SK-N-MC (cell line): ENCODE measurements around the gene C6orf15.
A peak's percentile ranks its signal among the peaks of the same experiment; 100 is the strongest.

Source experiments
- DNase-seq: peaks from one replicate; pipeline ENCODE4 v3.0.0-alpha.2; 2011; ENCODE audit warnings: low read depth, low spot score
- H3K27ac ChIP-seq: fragments of 200-600 bp; sonication (generic); 2 replicates; pipeline ENCODE4 v1.5.1; 2016; ENCODE audit warnings: mixed run types
- H3K36me3 ChIP-seq: fragments of 200-600 bp; sonication (generic); 2 replicates; pipeline ENCODE4 v1.6.1; 2017; ENCODE audit warnings: antibody characterized with exemption, low read length, mixed read lengths; ENCODE audit not compliant: insufficient read depth
- H3K4me3 ChIP-seq: fragments of 200-600 bp; sonication (generic); 2 replicates; pipeline ENCODE4 v1.5.1; 2016
- H3K9ac ChIP-seq: fragments of 200-600 bp; sonication (generic); 2 replicates; pipeline ENCODE4 v1.8.0; 2017; ENCODE audit warnings: mixed run types, mixed read lengths; ENCODE audit not compliant: insufficient read length
- H3K9me3 ChIP-seq: fragments of 200-600 bp; sonication (generic); 2 replicates; pipeline ENCODE4 v1.6.1; 2017; ENCODE audit warnings: low read depth, mild to moderate bottlenecking, antibody characterized with exemption, low read length, moderate library complexity, mixed read lengths
- EZH2 ChIP-seq: fragments of 200-600 bp; sonication (generic); IDR thresholded peaks from one replicate; pipeline ENCODE4 v1.6.1; 2017; ENCODE audit warnings: antibody characterized with exemption
- FOXP2 ChIP-seq: optimal IDR thresholded peaks from 2 replicates; pipeline ENCODE3; 2011; ENCODE audit warnings: mild to moderate bottlenecking, moderate library complexity; ENCODE audit not compliant: insufficient read depth; ENCODE audit errors: extremely low read length, control extremely low read depth
- POLR2AphosphoS5 ChIP-seq: IDR thresholded peaks from 2 replicates; pipeline ENCODE4 v1.6.1; 2012; ENCODE audit warnings: mild to moderate bottlenecking, low read depth, low read length, borderline replicate concordance

Gene C6orf15

GRCh38 chr6:31112478-31112877 is at the start of gene C6orf15:
Gene C6orf15 (minus strand): TSS chr6:31112575. CDS start chr6:31112555, 20 bp downstream.
- Histone ChIP-seq H3K4me3 (no peak within 1 kb of the TSS), H3K9me3 (no peaks in the 10 kb centered on the region), H3K27ac (no peak within 1 kb of the TSS), H3K9ac (no peak within 1 kb of the TSS), H3K36me3 (no peaks in the 10 kb centered on the region)
- DNase-seq = no peak
- no peak for TF ChIP-seq POLR2AphosphoS5
- TF ChIP-seq EZH2 = no peak
- no peak for TF ChIP-seq FOXP2

- Histone ChIP-seq H3K4me3 (no peak overlapping the region), H3K9me3 (no peaks in the 10 kb centered on the region), H3K27ac (no peak overlapping the region), H3K9ac (no peak overlapping the region), H3K36me3 (peaks cover 9% of the 10 kb centered on the region; the same call in 1 of the 2 replicates)
- TF ChIP-seq EZH2 (no peak), FOXP2 (no peak), POLR2AphosphoS5 (no peak)
- DNase-seq = no peak
These were observed 49.1 kb upstream of the C6orf15 start for GRCh38 chr6:31161216-31162126.

- H3K9ac ChIP-seq = peak overlapping the region; percentile 80
- H3K27ac ChIP-seq = no peak overlapping the region
- TF ChIP-seq EZH2 (no peak), FOXP2 (no peak), POLR2AphosphoS5 (no peak)
- peak overlapping the region; percentile 91 for H3K4me3 ChIP-seq
- no peaks in the 10 kb centered on the region for H3K9me3 ChIP-seq
- DNase-seq = no peak
- H3K36me3 ChIP-seq = peaks cover 19% of the 10 kb centered on the region; the same call in 1 of the 2 replicates
These were observed 46.8 kb upstream of the C6orf15 start for GRCh38 chr6:31158863-31159855.

GRCh38 chr6:31158140-31158862 is 45.9 kb upstream of the C6orf15 start, which contains the start of gene TCF19:
Gene TCF19 (plus strand): TSS chr6:31158589. CDS start chr6:31159470, 881 bp downstream.
- H3K27ac ChIP-seq = peak within 1 kb of the TSS; percentile 72; the same call in 1 of the 2 replicates
- peaks cover 19% of the 10 kb centered on the region; the same call in 1 of the 2 replicates for H3K36me3 ChIP-seq
- peak within 1 kb of the TSS; percentile 90 for H3K9ac ChIP-seq
- TF ChIP-seq FOXP2 (no peak), POLR2AphosphoS5 (peak; percentile 78), EZH2 (no peak)
- peak; percentile 100 for DNase-seq
- no peaks in the 10 kb centered on the region for H3K9me3 ChIP-seq
- peak within 1 kb of the TSS; percentile 91 for H3K4me3 ChIP-seq

GRCh38 chr6:31157513-31158139 is 45.3 kb upstream of the C6orf15 start, which contains the start of gene CCHCR1:
Gene CCHCR1 (minus strand): TSS chr6:31157802. CDS start chr6:31157600, 202 bp downstream.
- Histone ChIP-seq H3K9ac (peak within 1 kb of the TSS; percentile 90), H3K9me3 (no peaks in the 10 kb centered on the region), H3K27ac (peak within 1 kb of the TSS; percentile 72; the same call in 1 of the 2 replicates), H3K4me3 (peak within 1 kb of the TSS; percentile 91), H3K36me3 (peaks cover 14% of the 10 kb centered on the region; the same call in 1 of the 2 replicates)
- TF ChIP-seq POLR2AphosphoS5 (no peak), FOXP2 (no peak), EZH2 (no peak)
- no peak for DNase-seq

GRCh38 chr6:31156641-31157040 is 44.3 kb upstream of the C6orf15 start:
- H3K27ac ChIP-seq = no peak overlapping the region
- no peaks in the 10 kb centered on the region for H3K9me3 ChIP-seq
- H3K9ac ChIP-seq = peak overlapping the region; percentile 26
- H3K36me3 ChIP-seq = peaks cover 14% of the 10 kb centered on the region; the same call in 1 of the 2 replicates
- TF ChIP-seq FOXP2 (no peak), EZH2 (no peak), POLR2AphosphoS5 (no peak)
- H3K4me3 ChIP-seq = no peak overlapping the region; the same call in 1 of the 2 replicates
- DNase-seq = no peak

GRCh38 chr6:31154436-31154835 is 42.1 kb upstream of the C6orf15 start:
- no peak overlapping the region for H3K4me3 ChIP-seq
- no peak for DNase-seq
- TF ChIP-seq EZH2 = no peak
- no peak for TF ChIP-seq FOXP2
- TF ChIP-seq POLR2AphosphoS5 = no peak
- H3K9ac ChIP-seq = no peak overlapping the region
- peaks cover 14% of the 10 kb centered on the region; the same call in 1 of the 2 replicates for H3K36me3 ChIP-seq
- H3K9me3 ChIP-seq = no peaks in the 10 kb centered on the region
- no peak overlapping the region for H3K27ac ChIP-seq
